H1 (cell line): ENCODE data around the gene RNF152. TPM values are rescaled to one million over a fixed set of nuclear protein-coding genes. Genes with fewer than 3 reads are reported as not detected.

Experiments
- CTCF ChIA-PET: fragments of 300-600 bp; sonication (Branson Sonifier 250); formaldehyde crosslinking; loops from one replicate; lab custom pipeline; 2021; ENCODE audit not compliant: partially characterized antibody; lab: Charles Lee
- POLR2A ChIA-PET: fragments of 300-600 bp; sonication (Branson Sonifier 250); formaldehyde crosslinking; loops from one replicate; lab custom pipeline; 2021; ENCODE audit warnings: inconsistent platforms; ENCODE audit not compliant: partially characterized antibody; lab: Charles Lee
- DNase-seq, 2 experiments: peaks; one replicate each; pipeline versions ENCODE4 v3.0.0 to v3.0.0-alpha.2; 2010 to 2022; ENCODE audit warnings: low spot score in 2 of 2, low read depth in 1 of 2, mixed read lengths in 1 of 2
- FAIRE-seq: peaks from 2 replicates; lab custom pipeline; 2011; peaks lifted over from hg19 to GRCh38; lab: Jason Lieb, UNC
- H2AFZ ChIP-seq: 2 replicates; pipeline ENCODE4 v1.8.1; 2012; ENCODE audit warnings: low read length, inconsistent platforms
- H2AK5ac ChIP-seq: 2 replicates; pipeline ENCODE4 v1.6.1; 2013; ENCODE audit warnings: low read depth, low read length
- H2BK120ac ChIP-seq: replicated peaks from 2 replicates; pipeline ENCODE3; 2013; ENCODE audit warnings: low read depth, low read length, inconsistent platforms
- H2BK12ac ChIP-seq: 2 replicates; pipeline ENCODE4 v1.6.1; 2013; ENCODE audit warnings: low read depth, low read length
- H2BK15ac ChIP-seq: 2 replicates; pipeline ENCODE4 v1.6.1; 2013; ENCODE audit warnings: low read length
- H2BK20ac ChIP-seq: 2 replicates; pipeline ENCODE4 v1.6.1; 2013; ENCODE audit warnings: low read length
- H2BK5ac ChIP-seq: 2 replicates; pipeline ENCODE4 v1.6.1; 2013; ENCODE audit warnings: low read depth, low read length
- H3K14ac ChIP-seq: 2 replicates; pipeline ENCODE4 v1.6.1; 2013; ENCODE audit warnings: inconsistent platforms; ENCODE audit not compliant: insufficient read length
- H3K18ac ChIP-seq: 2 replicates; pipeline ENCODE4 v1.6.1; 2013; ENCODE audit warnings: low read length; ENCODE audit errors: extremely low read depth
- H3K23ac ChIP-seq: 2 replicates; pipeline ENCODE4 v1.6.1; 2013; ENCODE audit warnings: inconsistent platforms; ENCODE audit not compliant: insufficient read length
- H3K23me2 ChIP-seq: 2 replicates; pipeline ENCODE4 v1.6.1; 2013; ENCODE audit warnings: low read depth, low read length
- H3K27ac ChIP-seq: 2 replicates; pipeline ENCODE4 v1.6.1; 2011; ENCODE audit warnings: low read depth, low read length, inconsistent platforms
- H3K27me3 ChIP-seq, 4 experiments: replicated peaks in 1 of 4; 1 replicate in 1 of 4; 2 replicates in 3 of 4; pipeline versions ENCODE4 v1.6.1 to v1.8.1; 2011 to 2013; ENCODE audit warnings: low read length in 3 of 4, mild to moderate bottlenecking in 3 of 4, inconsistent platforms in 2 of 4, mixed read lengths in 2 of 4, moderate library complexity in 1 of 4; ENCODE audit not compliant: control insufficient read depth in 3 of 4, insufficient read depth in 3 of 4; ENCODE audit errors: extremely low read depth in 1 of 4
- H3K36me3 ChIP-seq, 4 experiments: 2 replicates each; pipeline versions ENCODE4 v1.6.1 to v1.8.1; 2011 to 2013; ENCODE audit warnings: mild to moderate bottlenecking in 4 of 4, low read length in 3 of 4, moderate library complexity in 2 of 4, control low read depth in 1 of 4, inconsistent platforms in 1 of 4; ENCODE audit not compliant: insufficient read depth in 4 of 4, control insufficient read depth in 2 of 4
- H3K4ac ChIP-seq: replicated peaks from 2 replicates; pipeline ENCODE3; 2013; ENCODE audit warnings: low read length, low read depth, mixed read lengths, inconsistent platforms; ENCODE audit not compliant: insufficient read length
- H3K4me1 ChIP-seq, 4 experiments: replicated peaks in 1 of 4; 1 replicate in 1 of 4; 2 replicates in 3 of 4; pipeline versions ENCODE4 v1.6.1 to v1.8.1; 2011 to 2013; ENCODE audit warnings: low read length in 3 of 4, inconsistent platforms in 2 of 4, mixed read lengths in 1 of 4; ENCODE audit not compliant: insufficient read depth in 4 of 4, control insufficient read depth in 3 of 4
- H3K4me2 ChIP-seq, 2 experiments: 2 replicates each; pipeline versions ENCODE4 v1.6.1 to v1.8.1; 2011 to 2013; ENCODE audit warnings: low read depth in 2 of 2, low read length in 2 of 2, control low read depth in 1 of 2, inconsistent platforms in 1 of 2, mild to moderate bottlenecking in 1 of 2; ENCODE audit not compliant: insufficient read depth in 1 of 2
- H3K4me3 ChIP-seq, 4 experiments: fragments of 200-600, 300-600 bp in 1 of 4; sonication (generic), shearing (Covaris generic), sonication (Bioruptor Twin) in 1 of 4; 2 replicates each; pipeline versions ENCODE4 v1.5.1 to v1.8.1; 2011 to 2016; ENCODE audit warnings: low read length in 4 of 4, low read depth in 3 of 4, control low read depth in 2 of 4, inconsistent platforms in 2 of 4, mild to moderate bottlenecking in 2 of 4, mixed read lengths in 1 of 4, moderate library complexity in 1 of 4; ENCODE audit not compliant: insufficient read depth in 2 of 4; ENCODE audit errors: extremely low read depth in 1 of 4
- H3K56ac ChIP-seq: replicated peaks from 2 replicates; pipeline ENCODE3; 2013; ENCODE audit warnings: low read depth, mild to moderate bottlenecking, mixed read lengths, low read length, inconsistent platforms; ENCODE audit not compliant: insufficient read length
- H3K79me1 ChIP-seq: 2 replicates; pipeline ENCODE4 v1.6.1; 2013; ENCODE audit warnings: low read depth, low read length, control low read depth
- H3K79me2 ChIP-seq, 2 experiments: 2 replicates each; pipeline versions ENCODE4 v1.6.1 to v1.8.1; 2012 to 2013; ENCODE audit warnings: low read length in 2 of 2, mild to moderate bottlenecking in 2 of 2, inconsistent platforms in 1 of 2; ENCODE audit not compliant: insufficient read depth in 2 of 2, control insufficient read depth in 1 of 2
- H3K9ac ChIP-seq, 4 experiments: replicated peaks in 1 of 4; 1 replicate in 1 of 4; 2 replicates in 3 of 4; pipeline versions ENCODE4 v1.6.1 to v1.8.1; 2011 to 2013; ENCODE audit warnings: low read depth in 3 of 4, low read length in 3 of 4, control low read depth in 2 of 4, mild to moderate bottlenecking in 2 of 4, moderate library complexity in 2 of 4, inconsistent platforms in 1 of 4; ENCODE audit errors: extremely low read depth in 1 of 4
- H3K9me3 ChIP-seq, 2 experiments: 2 replicates each; pipeline versions ENCODE4 v1.6.1 to v1.8.1; 2012 to 2013; ENCODE audit warnings: mild to moderate bottlenecking in 2 of 2, moderate library complexity in 2 of 2, control low read depth in 1 of 2, inconsistent platforms in 1 of 2, low read depth in 1 of 2, low read length in 1 of 2, mixed read lengths in 1 of 2; ENCODE audit not compliant: insufficient read depth in 2 of 2
- H4K20me1 ChIP-seq, 2 experiments: replicated peaks in 1 of 2; 2 replicates each; pipeline versions ENCODE3 to v1.8.1; 2011 to 2013; ENCODE audit warnings: inconsistent platforms in 2 of 2, low read length in 2 of 2, mild to moderate bottlenecking in 1 of 2; ENCODE audit not compliant: insufficient read depth in 2 of 2, control insufficient read depth in 1 of 2
- H4K5ac ChIP-seq: 2 replicates; pipeline ENCODE4 v1.6.1; 2013; ENCODE audit warnings: low read length, low read depth, mixed read lengths, inconsistent platforms; ENCODE audit not compliant: insufficient read length
- H4K8ac ChIP-seq: 2 replicates; pipeline ENCODE4 v1.8.0; 2013; ENCODE audit warnings: mild to moderate bottlenecking, moderate library complexity, low read length, inconsistent platforms; ENCODE audit not compliant: insufficient read depth; ENCODE audit errors: extremely low read depth
- H4K91ac ChIP-seq: replicated peaks from 2 replicates; pipeline ENCODE3; 2013; ENCODE audit warnings: low read length, mixed read lengths, inconsistent platforms; ENCODE audit not compliant: insufficient read length
- WGBS, 2 experiments: shearing (Covaris generic) in 1 of 2; methylation state at CpG; one replicate each; pipeline versions ENCODE4 v1.1.6 to v1.1.7; 2013 to 2015; ENCODE audit warnings: low lambda C conversion rate in 2 of 2, mixed read lengths in 2 of 2, inconsistent platforms in 1 of 2, low coverage in 1 of 2, missing lambda C conversion rate in 1 of 2; ENCODE audit not compliant: insufficient replicate concordance in 2 of 2, insufficient coverage in 1 of 2, insufficient read length in 1 of 2; ENCODE audit errors: extremely low coverage in 1 of 2, missing lambda C conversion rate in 1 of 2; 5-methylcytosine and 5-hydroxymethylcytosine counted together
- polyA plus RNA-seq, 7 experiments: library from polyadenylated mRNA; depleted of rRNA in 3 of 7; stranded (reverse) in 5 of 7; unstranded in 2 of 7; fragments of >200 nt in 5 of 7; fragments of 200-250 nt in 2 of 7; gene quantifications; 1 replicate in 5 of 7; 2 replicates in 1 of 7; 4 replicates in 1 of 7; pipeline versions ENCODE4 v1.2.1 to v1.2.3, GENCODE V29; 2011 to 2013; ENCODE audit warnings: missing spikeins in 2 of 7, mixed read lengths in 2 of 7
- total RNA-seq: library from RNA; stranded (reverse); fragmentation: NEBNext Ultra II Directional; extraction: Animal tissue kit (Norgen Biotek cat#: 25700); gene quantifications from 2 replicates; pipeline ENCODE4 v1.2.1, GENCODE V29; 2021

Gene RNF152
- total and polyA plus RNA-seq, 2 of the 8 experiments (the other 6 are each of a cell fraction or from before 2014, with no cell fraction given), result 1.1 to 2.7 TPM

GRCh38 chr18:61896118-61896517 lies 3.3 kb upstream of the RNF152 start:
- H3K4ac ChIP-seq, result no peak overlapping the region
- peaks cover 3 to 4% of the 10 kb centered on the region in 2 experiments for H4K20me1 ChIP-seq
- no peak overlapping the region for H3K56ac ChIP-seq
- H3K23me2 ChIP-seq, result peaks cover 13% of the 10 kb centered on the region; the same call in 1 of the 2 replicates
- H3K36me3 ChIP-seq, result no peaks in the 10 kb centered on the region
- FAIRE-seq (no peak), DNase-seq (no peak)
- H3K79me2 ChIP-seq, result no peaks in the 10 kb centered on the region
- no peak overlapping the region for H3K9ac ChIP-seq
- POLR2A ChIA-PET, result no interaction called here
- H3K18ac ChIP-seq, result no peak overlapping the region
- no peak overlapping the region for H2BK12ac ChIP-seq
- H3K79me1 ChIP-seq, result no peaks in the 10 kb centered on the region
- H4K5ac ChIP-seq, result no peak overlapping the region
- peaks cover 12 to 30% (median 23%) of the 10 kb centered on the region in 4 experiments for H3K27me3 ChIP-seq
- H2BK15ac ChIP-seq, result no peak overlapping the region
- no peak overlapping the region for H3K14ac ChIP-seq
- no peak overlapping the region for H3K23ac ChIP-seq
- no peak overlapping the region for H4K91ac ChIP-seq
- no peak overlapping the region for H4K8ac ChIP-seq
- no peaks in the 10 kb centered on the region for H3K9me3 ChIP-seq
- H3K27ac ChIP-seq, result no peak overlapping the region
- no peak overlapping the region for H2AFZ ChIP-seq
- H2BK5ac ChIP-seq, result no peak overlapping the region
- CTCF ChIA-PET, result interaction anchor here (0.6 to 2.4 kb wide), 3 partner anchors 59 to 264 kb away, joined by 3 to 11 read pairs (median 4); no protein-coding TSS in a partner anchor
- no peak overlapping the region for H3K4me2 ChIP-seq
- H3K4me3 ChIP-seq, result no peak overlapping the region
- 92% methylated on average over 1 of the region's 1 CpG; no CpG with 5 or more reads in 1 of the 2 experiments for WGBS, 2 experiments
- peaks cover 0 to 8% (median 3%) of the 10 kb centered on the region in 4 experiments; a peak in 6 of 7 replicates for H3K4me1 ChIP-seq
- no peak overlapping the region for H2BK20ac ChIP-seq
- H2BK120ac ChIP-seq, result no peak overlapping the region
- H2AK5ac ChIP-seq, result no peak overlapping the region
